GM08714 (cell line): ENCODE measurements around the gene KRT6A.
"Not testable (repeated sequence)": the region's sequence is repeated elsewhere in the genome, so short reads cannot be mapped to it uniquely, and the experiment has no call there.

Source experiments
- H3K4me3 ChIP-seq: fragments of 200-500 bp; sonication (Bioruptor generic); 2 replicates; pipeline ENCODE4 v1.5.1; 2014; ENCODE audit warnings: mild to moderate bottlenecking, low read length, inconsistent platforms
- ZNF274 ChIP-seq: IDR thresholded peaks from 2 replicates; pipeline ENCODE4 v1.6.1; 2012; ENCODE audit warnings: mild to moderate bottlenecking, low read depth, low read length

KRT6A gene

GRCh38 chr12:52519387-52519703, 26.3 kb upstream of the KRT6A start:
- TF ChIP-seq ZNF274: no peak
- no peak overlapping the region for H3K4me3 ChIP-seq

- TF ChIP-seq ZNF274: no peak
- no peak overlapping the region for H3K4me3 ChIP-seq
Measured at GRCh38 chr12:52518574-52519386, 25.7 kb upstream of the KRT6A start.

GRCh38 chr12:52517888-52518287, 24.8 kb upstream of the KRT6A start:
- no peak overlapping the region for H3K4me3 ChIP-seq
- no peak for TF ChIP-seq ZNF274

DNA sequence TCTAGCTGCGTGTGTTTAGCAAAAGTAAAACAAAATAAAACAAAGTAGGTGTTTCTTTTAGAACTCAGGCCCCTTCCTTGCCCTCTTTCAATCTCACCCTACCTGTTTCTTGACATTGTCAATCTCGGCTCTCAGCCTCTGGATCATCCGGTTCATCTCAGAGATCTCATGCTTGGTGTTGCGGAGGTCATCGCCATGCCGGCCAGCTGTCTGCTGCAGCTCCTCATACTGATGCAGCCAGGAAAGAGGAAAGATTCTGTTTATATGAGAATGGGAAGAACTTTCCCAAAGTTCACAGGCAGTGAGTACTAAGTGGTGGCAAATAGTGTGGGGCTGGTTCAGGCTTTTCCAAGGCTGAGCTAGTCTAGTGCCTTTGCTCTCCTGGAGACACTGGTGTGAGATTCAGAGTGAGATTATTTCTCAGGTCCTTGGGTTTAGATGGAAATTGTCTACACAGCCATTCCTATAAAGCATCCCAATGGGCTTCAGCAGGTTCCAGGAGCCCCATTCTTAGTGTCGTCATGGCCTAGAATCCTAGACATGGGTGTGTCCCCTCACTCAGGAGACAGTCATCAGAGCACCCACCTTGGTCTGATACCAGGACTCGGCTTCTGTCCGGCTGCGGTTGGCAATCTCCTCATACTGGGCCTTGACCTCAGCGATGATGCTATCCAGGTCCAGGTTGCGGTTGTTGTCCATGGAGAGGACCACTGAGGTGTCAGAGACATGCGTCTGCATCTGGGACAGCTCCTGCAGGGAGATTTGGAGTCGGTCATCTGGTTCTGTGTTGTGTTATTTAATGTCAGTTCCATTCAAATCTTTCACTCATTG, 24.2 kb upstream of the KRT6A start:
- no peak for TF ChIP-seq ZNF274
- no peak overlapping the region for H3K4me3 ChIP-seq

DNA sequence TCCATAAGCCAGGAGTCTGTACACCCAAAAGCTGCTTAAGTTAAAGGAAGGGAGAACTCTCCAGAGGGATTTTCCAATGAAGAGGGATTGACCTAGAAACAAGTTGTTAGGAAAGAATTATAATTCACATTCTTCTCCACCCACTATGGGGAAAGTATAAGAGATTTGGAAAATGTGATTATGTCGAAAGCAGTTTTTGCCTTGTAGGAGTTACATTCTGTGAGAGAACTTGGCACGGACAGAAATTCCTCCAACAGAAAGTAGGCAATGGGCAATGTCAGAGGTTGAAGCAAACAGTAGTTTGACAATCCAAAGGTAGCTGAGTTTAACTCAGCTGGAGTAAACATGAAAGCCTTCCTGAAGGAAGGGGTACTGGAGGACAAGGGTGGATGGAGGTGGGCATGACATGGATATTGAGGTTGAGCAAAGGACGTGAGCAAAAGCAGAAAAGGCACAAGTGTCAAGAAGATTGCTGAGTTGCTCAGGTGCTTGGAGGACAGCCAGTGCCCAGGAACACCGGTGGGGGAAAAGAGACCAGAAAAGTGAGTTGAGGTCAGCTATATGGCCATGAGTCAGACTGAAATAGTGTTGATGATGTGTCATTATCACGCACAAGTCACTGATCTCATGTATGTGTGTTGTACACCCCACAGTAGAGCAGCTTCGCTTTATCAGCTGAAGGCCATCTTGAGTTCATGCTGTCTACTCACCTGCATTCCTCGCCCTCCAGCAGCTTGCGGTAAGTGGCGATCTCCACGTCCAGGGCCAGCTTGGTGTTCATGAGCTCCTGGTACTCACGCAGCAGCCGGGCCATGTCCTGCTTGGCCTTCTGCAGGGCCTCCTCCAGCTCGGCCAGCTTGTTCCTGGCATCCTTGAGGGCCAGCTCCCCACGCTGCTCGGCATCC, 23.1 kb upstream of the KRT6A start:
- H3K4me3 ChIP-seq: no peak overlapping the region
- no peak for TF ChIP-seq ZNF274

GRCh38 chr12:52515319-52515646, 22.2 kb upstream of the KRT6A start:
- no peak for TF ChIP-seq ZNF274
- no peak overlapping the region for H3K4me3 ChIP-seq

DNA sequence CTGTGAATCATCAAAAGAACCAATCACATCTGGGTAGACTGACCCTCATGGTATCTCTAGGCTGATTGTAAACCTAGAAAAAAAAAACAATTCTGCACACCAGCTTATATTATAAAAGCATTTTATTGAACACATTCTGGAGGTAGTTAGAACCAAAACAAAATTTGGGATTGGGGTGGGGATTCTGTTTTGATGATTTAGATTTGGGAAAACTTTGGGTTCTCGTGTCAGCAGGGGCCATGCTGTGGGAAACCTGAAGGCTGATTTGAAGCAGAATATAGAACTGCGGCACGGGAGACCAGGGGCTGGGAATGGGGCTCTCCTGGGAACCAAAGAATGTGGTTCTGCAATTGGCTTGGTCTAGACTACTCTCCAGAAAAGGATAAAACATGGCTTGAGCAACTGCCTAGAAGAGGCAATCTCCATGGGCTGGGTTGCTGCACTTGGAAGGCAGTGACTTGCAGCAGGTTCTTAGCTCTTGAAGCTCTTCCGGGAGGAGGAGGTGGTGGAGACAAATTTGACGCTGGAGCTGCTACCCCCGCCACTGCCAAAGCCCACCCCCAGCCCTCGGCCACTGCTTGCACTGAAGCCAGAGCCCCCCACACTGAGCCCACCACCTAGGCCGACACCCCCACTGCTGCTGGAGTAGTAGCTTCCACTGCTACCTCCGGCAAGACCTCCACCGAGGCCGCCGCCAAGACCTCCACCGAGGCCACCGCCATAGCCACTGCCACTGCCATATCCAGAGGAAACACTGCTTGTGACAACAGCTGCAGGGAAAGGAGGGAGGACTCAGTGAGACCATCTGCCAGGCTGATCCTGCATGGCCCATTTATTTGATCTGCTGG, 21.6 kb upstream of the KRT6A start:
- TF ChIP-seq ZNF274: no peak
- H3K4me3 ChIP-seq: no peak overlapping the region

- no peak overlapping the region for H3K4me3 ChIP-seq
- no peak for TF ChIP-seq ZNF274
Measured at GRCh38 chr12:52513736-52514135, 20.7 kb upstream of the KRT6A start.

DNA sequence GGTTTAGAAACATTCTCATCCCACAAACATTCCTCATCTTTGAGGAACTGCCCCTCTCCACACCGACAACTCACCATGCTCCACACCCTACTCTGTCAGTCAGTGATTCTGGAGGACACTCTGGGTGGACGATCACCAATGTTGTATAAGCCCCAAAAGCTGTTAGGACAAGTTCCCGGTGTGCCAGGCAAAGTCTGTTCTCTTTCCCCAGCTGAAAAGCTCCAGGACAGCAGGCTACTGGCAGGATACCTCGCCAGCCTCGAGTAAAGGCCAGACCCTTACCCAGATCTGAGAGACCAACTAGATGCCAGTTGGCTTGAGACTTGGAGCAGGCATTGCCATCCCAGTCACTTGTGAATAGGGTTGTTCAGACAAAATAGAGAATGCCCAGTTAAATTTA, 15.2 kb upstream of the KRT6A start:
- no peak overlapping the region for H3K4me3 ChIP-seq
- no peak for TF ChIP-seq ZNF274

GRCh38 chr12:52506858-52507715, 14.0 kb upstream of the KRT6A start:
- H3K4me3 ChIP-seq: no peak overlapping the region

DNA sequence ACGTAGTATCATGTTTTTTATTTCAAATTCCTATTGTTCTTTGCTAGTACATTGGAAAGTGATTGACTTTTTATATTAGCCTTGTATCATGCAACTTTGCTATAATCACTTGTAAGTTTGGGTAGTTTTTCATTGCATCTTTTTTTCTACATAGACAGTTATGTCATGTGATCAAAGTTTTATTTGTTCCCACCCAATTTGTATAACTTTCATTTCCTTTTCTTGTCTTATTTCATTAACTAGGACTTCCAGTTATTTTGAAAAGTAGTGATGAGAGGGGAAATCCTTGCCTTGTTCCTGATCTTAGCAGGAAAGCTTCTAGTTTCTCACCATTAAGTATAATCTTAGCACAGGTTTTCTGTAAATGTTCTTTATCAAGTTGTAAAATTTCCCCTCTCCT, 9.8 kb upstream of the KRT6A start:
- no peak overlapping the region for H3K4me3 ChIP-seq

More at GRCh38 chr12:52506858-52507715, 14.0 kb upstream of the KRT6A start:
- TF ChIP-seq ZNF274: no peak

DNA sequence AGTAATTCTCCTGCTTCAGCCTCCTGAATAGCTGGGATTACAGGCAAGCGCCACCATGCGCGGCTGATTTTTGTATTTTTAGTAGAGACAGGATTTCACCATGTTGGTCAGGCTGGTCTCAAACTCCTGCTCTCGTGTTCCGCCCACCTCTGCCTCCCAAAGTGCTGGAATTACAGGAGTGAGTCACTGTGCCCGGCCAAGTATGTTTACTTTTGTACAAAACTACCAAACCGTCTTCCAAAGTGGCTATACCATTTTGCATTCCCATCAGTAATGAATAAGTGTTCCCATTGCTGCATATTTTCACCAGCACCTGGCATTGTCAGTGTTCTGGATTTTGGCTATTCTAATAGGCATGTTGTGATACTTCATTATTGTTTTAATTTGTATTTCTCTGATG, 8.4 kb upstream of the KRT6A start:
- no peak for TF ChIP-seq ZNF274
- H3K4me3 ChIP-seq: no peak overlapping the region

More for the DNA sequence above, 9.8 kb upstream of the KRT6A start:
- no peak for TF ChIP-seq ZNF274

- not testable (repeated sequence) for H3K4me3 ChIP-seq
Measured at GRCh38 chr12:52500574-52500973, 7.5 kb upstream of the KRT6A start.
